ENCODE measurements around the gene PCGF1. TPM values are rescaled to one million over a fixed set of nuclear protein-coding genes. Genes with fewer than 3 reads are reported as not detected.

PCGF1 gene
- total and polyA plus RNA-seq, 2 of the 13 experiments (the other 11 are each of a cell fraction or from before 2014, with no cell fraction given): 20.4 to 22.6 TPM

- no peak; the same call in 1 of the 2 replicates for TF ChIP-seq HIC2 (CRISPR knock-in tag; IDR thresholded peaks at IDR 0.05; ENCODE audit: low read depth)
- no peak for TF ChIP-seq HDAC6 (IDR thresholded peaks at IDR 0.05; ENCODE audit: low read depth, low read length)
- TF ChIP-seq BRF2 (CRISPR knock-in tag; IDR thresholded peaks at IDR 0.05): 0 out of 2 replicates have a peak, but pooled peaks have one; percentile 21
- no peak for TF ChIP-seq CHD2 (IDR thresholded peaks at IDR 0.05; ENCODE audit: low read depth, low read length)
- TF ChIP-seq ZNF431 (CRISPR knock-in tag; IDR thresholded peaks at IDR 0.05; ENCODE audit: borderline replicate concordance, low read depth): peak; percentile 75; the same call in 1 of the 2 replicates
- no peak; the same call in 1 of the 2 replicates for TF ChIP-seq ZBTB38 (CRISPR knock-in tag; IDR thresholded peaks at IDR 0.05)
- no peak for TF ChIP-seq ETV5 (CRISPR knock-in tag; IDR thresholded peaks at IDR 0.05; ENCODE audit: borderline replicate concordance)
- no peak for TF ChIP-seq PCBP2 (optimal IDR thresholded peaks at IDR 0.05; ENCODE audit: low read depth, low read length, poor library complexity, severe bottlenecking)
- TF ChIP-seq THAP7 (CRISPR knock-in tag; IDR thresholded peaks at IDR 0.05): peak; percentile 79; the same call in 1 of the 2 replicates
- no peak for TF ChIP-seq ATF6 (CRISPR knock-in tag; conservative IDR thresholded peaks at IDR 0.05)
- TF ChIP-seq MXD3 (CRISPR knock-in tag; IDR thresholded peaks at IDR 0.05): peak; percentile 89
- no peak for TF ChIP-seq CEBPZ (IDR thresholded peaks at IDR 0.05; ENCODE audit: low read length)
- 0 out of 2 replicates have a peak, but pooled peaks have one; percentile 44 for TF ChIP-seq CBFB (CRISPR knock-in tag; IDR thresholded peaks at IDR 0.05)
- peak; percentile 84; the same call in 1 of the 2 replicates for TF ChIP-seq ZNF383 (CRISPR knock-in tag; IDR thresholded peaks at IDR 0.05; ENCODE audit: borderline replicate concordance)
These were observed 24.5 kb downstream of the PCGF1 start, which contains the start of the genes CCDC142 and TTC31 (continued) for GRCh38 chr2:74482801-74483674.
